ENCODE results near the gene GP1BB.

DNA sequence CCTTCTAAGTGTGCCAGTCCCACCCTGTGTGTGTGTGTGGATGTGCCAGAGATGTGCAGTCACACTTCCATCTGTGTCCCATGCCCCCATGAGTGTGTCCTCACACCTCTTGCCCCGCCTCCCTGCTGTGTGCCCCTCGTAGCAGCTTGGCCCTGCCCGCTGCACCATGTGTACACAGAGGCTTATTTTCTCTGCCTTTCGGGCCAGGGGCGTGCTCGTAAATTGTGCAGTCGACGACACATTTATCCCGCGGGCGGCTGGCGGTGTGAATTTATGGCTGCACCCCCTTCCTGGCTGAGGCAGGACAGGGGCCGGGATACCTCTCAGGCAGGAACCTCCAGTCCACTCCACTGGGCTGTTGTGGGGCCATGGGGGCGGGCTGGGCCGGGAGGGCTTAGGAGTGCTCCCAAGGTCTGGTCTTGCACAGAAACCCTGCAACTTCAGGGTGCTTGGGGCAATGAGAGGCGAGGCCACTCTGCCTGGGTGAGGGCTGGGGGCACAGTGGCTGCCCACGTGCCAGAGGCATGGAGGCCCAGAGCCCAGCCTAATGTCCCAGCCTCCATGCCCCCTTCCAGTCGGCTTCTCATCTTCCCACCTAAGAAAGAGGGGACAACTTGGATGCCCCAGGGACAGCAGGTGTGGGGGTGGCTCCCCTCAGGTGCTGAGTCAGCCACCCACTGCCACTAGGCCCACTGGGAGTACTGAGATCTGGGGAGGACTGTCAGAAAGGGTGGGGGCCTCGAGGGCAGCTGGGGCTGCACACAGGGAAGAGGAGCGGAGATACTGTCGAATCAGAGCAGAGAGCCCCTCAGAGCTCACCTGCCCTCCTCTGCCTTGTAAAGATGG lies 12.5 kb downstream of the GP1BB start:
- TF ChIP-seq, protein P1, sequence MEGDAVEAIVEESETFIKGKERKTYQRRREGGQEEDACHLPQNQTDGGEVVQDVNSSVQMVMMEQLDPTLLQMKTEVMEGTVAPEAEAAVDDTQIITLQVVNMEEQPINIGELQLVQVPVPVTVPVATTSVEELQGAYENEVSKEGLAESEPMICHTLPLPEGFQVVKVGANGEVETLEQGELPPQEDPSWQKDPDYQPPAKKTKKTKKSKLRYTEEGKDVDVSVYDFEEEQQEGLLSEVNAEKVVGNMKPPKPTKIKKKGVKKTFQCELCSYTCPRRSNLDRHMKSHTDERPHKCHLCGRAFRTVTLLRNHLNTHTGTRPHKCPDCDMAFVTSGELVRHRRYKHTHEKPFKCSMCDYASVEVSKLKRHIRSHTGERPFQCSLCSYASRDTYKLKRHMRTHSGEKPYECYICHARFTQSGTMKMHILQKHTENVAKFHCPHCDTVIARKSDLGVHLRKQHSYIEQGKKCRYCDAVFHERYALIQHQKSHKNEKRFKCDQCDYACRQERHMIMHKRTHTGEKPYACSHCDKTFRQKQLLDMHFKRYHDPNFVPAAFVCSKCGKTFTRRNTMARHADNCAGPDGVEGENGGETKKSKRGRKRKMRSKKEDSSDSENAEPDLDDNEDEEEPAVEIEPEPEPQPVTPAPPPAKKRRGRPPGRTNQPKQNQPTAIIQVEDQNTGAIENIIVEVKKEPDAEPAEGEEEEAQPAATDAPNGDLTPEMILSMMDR (conservative IDR thresholded peaks at IDR 0.05; ENCODE audit: low read length), result no peak
- no peak for TF ChIP-seq EZH2phosphoT487 (IDR thresholded peaks at IDR 0.05; ENCODE audit: borderline replicate concordance)
